ENCODE measurements around the gene KLHL30.

DNA sequence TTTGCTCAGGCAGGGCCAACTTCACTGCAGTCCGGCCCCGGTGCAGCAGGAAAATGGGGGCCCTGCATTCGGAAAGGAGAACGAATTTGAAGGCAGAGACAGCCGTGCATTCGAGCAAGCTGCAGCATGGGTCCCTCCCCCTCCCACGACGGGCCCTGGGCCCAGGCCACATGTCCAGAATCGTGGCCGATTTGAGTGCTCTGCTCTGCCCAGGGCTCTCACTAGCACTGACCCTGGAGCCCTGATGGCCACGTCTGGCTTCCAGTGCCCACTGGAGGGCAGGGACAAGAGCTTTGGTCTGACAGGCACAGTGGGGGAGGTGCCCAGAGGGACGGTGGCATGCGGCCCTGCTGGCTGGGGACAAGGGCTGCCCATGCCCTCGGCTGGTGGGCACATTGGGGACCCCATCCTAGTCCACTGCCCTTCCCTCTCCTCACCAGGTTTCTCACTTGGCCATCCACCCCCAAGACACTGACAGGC, 14.4 kb upstream of the KLHL30 start:
- TF ChIP-seq, protein P1, sequence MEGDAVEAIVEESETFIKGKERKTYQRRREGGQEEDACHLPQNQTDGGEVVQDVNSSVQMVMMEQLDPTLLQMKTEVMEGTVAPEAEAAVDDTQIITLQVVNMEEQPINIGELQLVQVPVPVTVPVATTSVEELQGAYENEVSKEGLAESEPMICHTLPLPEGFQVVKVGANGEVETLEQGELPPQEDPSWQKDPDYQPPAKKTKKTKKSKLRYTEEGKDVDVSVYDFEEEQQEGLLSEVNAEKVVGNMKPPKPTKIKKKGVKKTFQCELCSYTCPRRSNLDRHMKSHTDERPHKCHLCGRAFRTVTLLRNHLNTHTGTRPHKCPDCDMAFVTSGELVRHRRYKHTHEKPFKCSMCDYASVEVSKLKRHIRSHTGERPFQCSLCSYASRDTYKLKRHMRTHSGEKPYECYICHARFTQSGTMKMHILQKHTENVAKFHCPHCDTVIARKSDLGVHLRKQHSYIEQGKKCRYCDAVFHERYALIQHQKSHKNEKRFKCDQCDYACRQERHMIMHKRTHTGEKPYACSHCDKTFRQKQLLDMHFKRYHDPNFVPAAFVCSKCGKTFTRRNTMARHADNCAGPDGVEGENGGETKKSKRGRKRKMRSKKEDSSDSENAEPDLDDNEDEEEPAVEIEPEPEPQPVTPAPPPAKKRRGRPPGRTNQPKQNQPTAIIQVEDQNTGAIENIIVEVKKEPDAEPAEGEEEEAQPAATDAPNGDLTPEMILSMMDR (IDR thresholded peaks at IDR 0.05 in 2 of 3, conservative IDR thresholded peaks at IDR 0.05 in 1 of 3; ENCODE audit: borderline replicate concordance in 1 of 3, insufficient read depth in 1 of 3, low read depth in 2 of 3, low read length in 2 of 3), result no peak
- TF ChIP-seq SRF (IDR thresholded peaks at IDR 0.05; ENCODE audit: low read depth), result no peak
- TF ChIP-seq, protein P2, sequence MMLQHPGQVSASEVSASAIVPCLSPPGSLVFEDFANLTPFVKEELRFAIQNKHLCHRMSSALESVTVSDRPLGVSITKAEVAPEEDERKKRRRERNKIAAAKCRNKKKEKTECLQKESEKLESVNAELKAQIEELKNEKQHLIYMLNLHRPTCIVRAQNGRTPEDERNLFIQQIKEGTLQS (IDR thresholded peaks at IDR 0.05), result no peak
